Measurements from ENCODE around the gene PDCD4. TPM values are rescaled to one million over a fixed set of nuclear protein-coding genes. Genes with fewer than 3 reads are reported as not detected.

Gene PDCD4
- total RNA-seq, 1 experiment from 2014 or later, result 19.4 TPM

- peak; percentile 61 for DNase-seq
- CTCF ChIA-PET, result no interaction called here
- no peak; the same call in 1 of the 2 replicates for ATAC-seq
- POLR2A ChIA-PET (ENCODE audit: unreplicated experiment), result interaction anchor here (0.7 kb wide), 1 partner anchor 171 kb away, joined by 4 read pairs; no protein-coding TSS in a partner anchor
- Histone ChIP-seq H3K27ac (ENCODE audit: low read length) (peak overlapping the region; percentile 45), H4K20me1 (ENCODE audit: low read length) (peaks cover 8% of the 10 kb centered on the region; the same call in 1 of the 2 replicates), H3K4me3 (ENCODE audit: low read length) (peak overlapping the region; percentile 82; the same call in 1 of the 2 replicates), H3K9me2 (replicated peaks; ENCODE audit: low read length) (no peaks in the 10 kb centered on the region), H2AFZ (ENCODE audit: low read length) (no peak overlapping the region), H3K79me2 (ENCODE audit: low read length) (peaks cover 28% of the 10 kb centered on the region), H3K27me3 (ENCODE audit: low read length) (no peaks in the 10 kb centered on the region), H3K36me3 (ENCODE audit: low read depth, low read length) (no peaks in the 10 kb centered on the region), H3F3A (ENCODE audit: low read length, unreplicated experiment) (no peaks in the 10 kb centered on the region), H3K4me2 (ENCODE audit: low read length) (peak overlapping the region; percentile 92), H3K4me1 (ENCODE audit: insufficient read depth, low read length) (peaks cover 37% of the 10 kb centered on the region), H3K9me3 (ENCODE audit: low read length) (no peaks in the 10 kb centered on the region), H3K9ac (ENCODE audit: low read length) (no peak overlapping the region)
- intact Hi-C loops (cut with micrococcal nuclease), result loop anchor here (5.0 kb wide), 4 partner anchors 34 to 609 kb away; no protein-coding TSS in a partner anchor
- TF ChIP-seq EZH2 (IDR thresholded peaks at IDR 0.05; ENCODE audit: low read length, unreplicated experiment), result no peak
- TF ChIP-seq, protein P1, sequence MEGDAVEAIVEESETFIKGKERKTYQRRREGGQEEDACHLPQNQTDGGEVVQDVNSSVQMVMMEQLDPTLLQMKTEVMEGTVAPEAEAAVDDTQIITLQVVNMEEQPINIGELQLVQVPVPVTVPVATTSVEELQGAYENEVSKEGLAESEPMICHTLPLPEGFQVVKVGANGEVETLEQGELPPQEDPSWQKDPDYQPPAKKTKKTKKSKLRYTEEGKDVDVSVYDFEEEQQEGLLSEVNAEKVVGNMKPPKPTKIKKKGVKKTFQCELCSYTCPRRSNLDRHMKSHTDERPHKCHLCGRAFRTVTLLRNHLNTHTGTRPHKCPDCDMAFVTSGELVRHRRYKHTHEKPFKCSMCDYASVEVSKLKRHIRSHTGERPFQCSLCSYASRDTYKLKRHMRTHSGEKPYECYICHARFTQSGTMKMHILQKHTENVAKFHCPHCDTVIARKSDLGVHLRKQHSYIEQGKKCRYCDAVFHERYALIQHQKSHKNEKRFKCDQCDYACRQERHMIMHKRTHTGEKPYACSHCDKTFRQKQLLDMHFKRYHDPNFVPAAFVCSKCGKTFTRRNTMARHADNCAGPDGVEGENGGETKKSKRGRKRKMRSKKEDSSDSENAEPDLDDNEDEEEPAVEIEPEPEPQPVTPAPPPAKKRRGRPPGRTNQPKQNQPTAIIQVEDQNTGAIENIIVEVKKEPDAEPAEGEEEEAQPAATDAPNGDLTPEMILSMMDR (conservative IDR thresholded peaks at IDR 0.05; ENCODE audit: low read depth, low read length), result no peak
- TF ChIP-seq EZH2phosphoT487 (IDR thresholded peaks at IDR 0.05; ENCODE audit: borderline replicate concordance, low read length), result no peak
- BruUV-seq (replicated peaks), result no TSS peak
Observed at GRCh38 chr10:110916554-110917346, 45.0 kb downstream of the PDCD4 start.

DNA sequence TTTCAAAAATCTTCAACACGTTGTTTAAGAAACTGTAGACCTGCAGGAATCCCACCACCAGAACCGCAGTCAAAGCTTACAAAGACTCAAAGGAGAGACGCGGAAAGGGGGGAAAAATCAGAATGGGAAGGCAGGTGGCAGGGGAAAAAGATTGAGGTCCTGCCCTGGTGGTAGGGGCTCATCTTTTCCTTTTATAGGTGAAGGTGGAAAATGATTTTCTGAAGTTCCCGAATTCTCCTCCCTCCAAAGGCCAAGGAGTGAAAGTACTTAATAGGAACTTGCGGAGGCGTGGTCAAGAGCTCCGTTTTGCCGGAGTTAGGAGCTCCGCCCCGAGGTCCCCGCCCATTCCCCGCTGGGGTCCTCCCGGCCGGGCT lies 46.5 kb downstream of the PDCD4 start:
- peaks cover 8% of the 10 kb centered on the region; the same call in 1 of the 2 replicates for H4K20me1 ChIP-seq (ENCODE audit: low read length)
- H2AFZ ChIP-seq (ENCODE audit: low read length), result peak overlapping the region; percentile 89
- no peaks in the 10 kb centered on the region for H3K9me3 ChIP-seq (ENCODE audit: low read length)
- no peaks in the 10 kb centered on the region for H3K27me3 ChIP-seq (ENCODE audit: low read length)
- H3F3A ChIP-seq (ENCODE audit: low read length, unreplicated experiment), result no peaks in the 10 kb centered on the region
- intact Hi-C loops (cut with micrococcal nuclease), result loop anchor here (2.0 to 5.0 kb wide), 5 partner anchors 36 to 611 kb away; no protein-coding TSS in a partner anchor
- peak overlapping the region; percentile 92 for H3K4me2 ChIP-seq (ENCODE audit: low read length)
- H3K4me3 ChIP-seq (ENCODE audit: low read length), result peak overlapping the region; percentile 82
- peak overlapping the region; percentile 85 for H3K27ac ChIP-seq (ENCODE audit: low read length)
- no TSS peak for BruUV-seq (replicated peaks)
- peak overlapping the region; percentile 86 for H3K9ac ChIP-seq (ENCODE audit: low read length)
- POLR2A ChIA-PET (ENCODE audit: unreplicated experiment), result interaction anchor here (0.7 to 1.0 kb wide), 6 partner anchors 32 to 503 kb away, joined by 3 to 10 read pairs (median 3); partner anchors contain the start of gene PDCD4
- no peaks in the 10 kb centered on the region for H3K36me3 ChIP-seq (ENCODE audit: low read depth, low read length)
- CTCF ChIA-PET, result interaction anchor here (0.7 to 1.1 kb wide), 3 partner anchors 99 to 582 kb away, joined by 3 to 5 read pairs (median 3); no protein-coding TSS in a partner anchor
- TF ChIP-seq, protein P1 (conservative IDR thresholded peaks at IDR 0.05; ENCODE audit: low read depth, low read length), result no peak
- TF ChIP-seq EZH2 (IDR thresholded peaks at IDR 0.05; ENCODE audit: low read length, unreplicated experiment) (no peak), EZH2phosphoT487 (IDR thresholded peaks at IDR 0.05; ENCODE audit: borderline replicate concordance, low read length) (no peak)
- DNase-seq (peak; percentile 89), ATAC-seq (no peak)
- H3K79me2 ChIP-seq (ENCODE audit: low read length), result peaks cover 42% of the 10 kb centered on the region
- no peaks in the 10 kb centered on the region for H3K9me2 ChIP-seq (replicated peaks; ENCODE audit: low read length)
- H3K4me1 ChIP-seq (ENCODE audit: insufficient read depth, low read length), result peaks cover 34% of the 10 kb centered on the region
